ENCODE measurements around the gene CPT1A. TPM values are rescaled to one million over a fixed set of nuclear protein-coding genes. Genes with fewer than 3 reads are reported as not detected.

CPT1A gene
- total RNA-seq, 1 experiment from 2014 or later, result 153 TPM

GRCh38 chr11:68763181-68763721 is 78.5 kb downstream of the CPT1A start:
- Histone ChIP-seq H3K27ac (ENCODE audit: low read length) (no peak overlapping the region), H3K27me3 (ENCODE audit: control insufficient read depth, insufficient read depth, low read length) (no peaks in the 10 kb centered on the region), H3K4me1 (ENCODE audit: control insufficient read depth, insufficient read depth, low read length) (no peaks in the 10 kb centered on the region), H3K36me3 (ENCODE audit: control insufficient read depth, insufficient read depth, low read length) (peaks cover 8% of the 10 kb centered on the region), H3K4me3 (ENCODE audit: low read depth in 2 of 2, low read length in 2 of 2) (no peak overlapping the region), H3K9me3 (ENCODE audit: control insufficient read depth, insufficient read depth, low read depth, low read length) (no peaks in the 10 kb centered on the region)
- DNase-seq (ENCODE audit: low read depth, low spot score) (no peak), ATAC-seq (no peak)
- intact Hi-C loops (cut with micrococcal nuclease; ENCODE audit: unreplicated experiment), result no loop called here
- POLR2A ChIA-PET, result no interaction called here
- TF ChIP-seq POLR2AphosphoS5 (IDR thresholded peaks at IDR 0.05; ENCODE audit: low read depth, low read length) (no peak), SIN3A (IDR thresholded peaks at IDR 0.05; ENCODE audit: borderline replicate concordance, insufficient read depth, low read depth, low read length) (no peak), TCF7L2 (IDR thresholded peaks at IDR 0.05; ENCODE audit: low read depth, low read length) (no peak)
- TF ChIP-seq, protein P1, sequence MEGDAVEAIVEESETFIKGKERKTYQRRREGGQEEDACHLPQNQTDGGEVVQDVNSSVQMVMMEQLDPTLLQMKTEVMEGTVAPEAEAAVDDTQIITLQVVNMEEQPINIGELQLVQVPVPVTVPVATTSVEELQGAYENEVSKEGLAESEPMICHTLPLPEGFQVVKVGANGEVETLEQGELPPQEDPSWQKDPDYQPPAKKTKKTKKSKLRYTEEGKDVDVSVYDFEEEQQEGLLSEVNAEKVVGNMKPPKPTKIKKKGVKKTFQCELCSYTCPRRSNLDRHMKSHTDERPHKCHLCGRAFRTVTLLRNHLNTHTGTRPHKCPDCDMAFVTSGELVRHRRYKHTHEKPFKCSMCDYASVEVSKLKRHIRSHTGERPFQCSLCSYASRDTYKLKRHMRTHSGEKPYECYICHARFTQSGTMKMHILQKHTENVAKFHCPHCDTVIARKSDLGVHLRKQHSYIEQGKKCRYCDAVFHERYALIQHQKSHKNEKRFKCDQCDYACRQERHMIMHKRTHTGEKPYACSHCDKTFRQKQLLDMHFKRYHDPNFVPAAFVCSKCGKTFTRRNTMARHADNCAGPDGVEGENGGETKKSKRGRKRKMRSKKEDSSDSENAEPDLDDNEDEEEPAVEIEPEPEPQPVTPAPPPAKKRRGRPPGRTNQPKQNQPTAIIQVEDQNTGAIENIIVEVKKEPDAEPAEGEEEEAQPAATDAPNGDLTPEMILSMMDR (IDR thresholded peaks at IDR 0.05), result no peak
- TF ChIP-seq, protein P2, sequence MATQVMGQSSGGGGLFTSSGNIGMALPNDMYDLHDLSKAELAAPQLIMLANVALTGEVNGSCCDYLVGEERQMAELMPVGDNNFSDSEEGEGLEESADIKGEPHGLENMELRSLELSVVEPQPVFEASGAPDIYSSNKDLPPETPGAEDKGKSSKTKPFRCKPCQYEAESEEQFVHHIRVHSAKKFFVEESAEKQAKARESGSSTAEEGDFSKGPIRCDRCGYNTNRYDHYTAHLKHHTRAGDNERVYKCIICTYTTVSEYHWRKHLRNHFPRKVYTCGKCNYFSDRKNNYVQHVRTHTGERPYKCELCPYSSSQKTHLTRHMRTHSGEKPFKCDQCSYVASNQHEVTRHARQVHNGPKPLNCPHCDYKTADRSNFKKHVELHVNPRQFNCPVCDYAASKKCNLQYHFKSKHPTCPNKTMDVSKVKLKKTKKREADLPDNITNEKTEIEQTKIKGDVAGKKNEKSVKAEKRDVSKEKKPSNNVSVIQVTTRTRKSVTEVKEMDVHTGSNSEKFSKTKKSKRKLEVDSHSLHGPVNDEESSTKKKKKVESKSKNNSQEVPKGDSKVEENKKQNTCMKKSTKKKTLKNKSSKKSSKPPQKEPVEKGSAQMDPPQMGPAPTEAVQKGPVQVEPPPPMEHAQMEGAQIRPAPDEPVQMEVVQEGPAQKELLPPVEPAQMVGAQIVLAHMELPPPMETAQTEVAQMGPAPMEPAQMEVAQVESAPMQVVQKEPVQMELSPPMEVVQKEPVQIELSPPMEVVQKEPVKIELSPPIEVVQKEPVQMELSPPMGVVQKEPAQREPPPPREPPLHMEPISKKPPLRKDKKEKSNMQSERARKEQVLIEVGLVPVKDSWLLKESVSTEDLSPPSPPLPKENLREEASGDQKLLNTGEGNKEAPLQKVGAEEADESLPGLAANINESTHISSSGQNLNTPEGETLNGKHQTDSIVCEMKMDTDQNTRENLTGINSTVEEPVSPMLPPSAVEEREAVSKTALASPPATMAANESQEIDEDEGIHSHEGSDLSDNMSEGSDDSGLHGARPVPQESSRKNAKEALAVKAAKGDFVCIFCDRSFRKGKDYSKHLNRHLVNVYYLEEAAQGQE (IDR thresholded peaks at IDR 0.05; ENCODE audit: insufficient read depth in 1 of 2, low read depth in 2 of 2, low read length in 1 of 2), result no peak
- in situ Hi-C loops (cut with HindIII; ENCODE audit: low pct_unique_long_range_greater_than_20kb, low sequenced_read_pairs), result no loop called here
- BruUV-seq (replicated peaks), result no TSS peak
- CTCF ChIA-PET, result interaction anchor here (1.3 kb wide), 1 partner anchor 79 kb away, joined by 3 read pairs; the partner anchor contains the start of gene CPT1A

- no peaks in the 10 kb centered on the region for H3K4me1 ChIP-seq (ENCODE audit: control insufficient read depth, insufficient read depth, low read length)
- DNase-seq (ENCODE audit: low read depth, low spot score) (no peak), ATAC-seq (no peak)
- CTCF ChIA-PET, result no interaction called here
- no TSS peak for BruUV-seq (replicated peaks)
- TF ChIP-seq, protein P1 (IDR thresholded peaks at IDR 0.05), result no peak
- TF ChIP-seq, protein P2 (IDR thresholded peaks at IDR 0.05; ENCODE audit: insufficient read depth in 1 of 2, low read depth in 2 of 2, low read length in 1 of 2), result no peak
- TF ChIP-seq TCF7L2 (IDR thresholded peaks at IDR 0.05; ENCODE audit: low read depth, low read length) (no peak), POLR2AphosphoS5 (IDR thresholded peaks at IDR 0.05; ENCODE audit: low read depth, low read length) (no peak), SIN3A (IDR thresholded peaks at IDR 0.05; ENCODE audit: borderline replicate concordance, insufficient read depth, low read depth, low read length) (no peak)
- intact Hi-C loops (cut with micrococcal nuclease; ENCODE audit: unreplicated experiment), result no loop called here
- no peak overlapping the region for H3K4me3 ChIP-seq (ENCODE audit: low read depth in 2 of 2, low read length in 2 of 2)
- no peaks in the 10 kb centered on the region for H3K27me3 ChIP-seq (ENCODE audit: control insufficient read depth, insufficient read depth, low read length)
- POLR2A ChIA-PET, result no interaction called here
- no peak overlapping the region for H3K27ac ChIP-seq (ENCODE audit: low read length)
- peaks cover 12% of the 10 kb centered on the region for H3K36me3 ChIP-seq (ENCODE audit: control insufficient read depth, insufficient read depth, low read length)
- in situ Hi-C loops (cut with HindIII; ENCODE audit: low pct_unique_long_range_greater_than_20kb, low sequenced_read_pairs), result no loop called here
- H3K9me3 ChIP-seq (ENCODE audit: control insufficient read depth, insufficient read depth, low read depth, low read length), result no peaks in the 10 kb centered on the region
Measured at GRCh38 chr11:68762481-68762880, 79.2 kb downstream of the CPT1A start.
